COLO668 (cell line): Measurements from ENCODE around the gene LRRC25.
A peak's percentile ranks its signal among the peaks of the same experiment; 100 is the strongest.

Source experiments
- DNase-seq: peaks from one replicate; lab custom pipeline; 2025; ENCODE audit not compliant: unreplicated experiment; lab: John Stamatoyannopoulos, UW

LRRC25 gene

GRCh38 chr19:18435842-18436670 is 38.6 kb upstream of the LRRC25 start:
- no peak for DNase-seq

- no peak for DNase-seq
Measured at GRCh38 chr19:18435178-18435841, 37.9 kb upstream of the LRRC25 start.

- DNase-seq, result no peak
Measured at GRCh38 chr19:18434411-18435175, 37.2 kb upstream of the LRRC25 start.

- DNase-seq, result no peak
Measured at GRCh38 chr19:18433735-18434398, 36.4 kb upstream of the LRRC25 start.

GRCh38 chr19:18433015-18433691 is 35.7 kb upstream of the LRRC25 start:
- DNase-seq, result no peak

GRCh38 chr19:18432275-18433014 is 35.0 kb upstream of the LRRC25 start:
- no peak for DNase-seq

- no peak for DNase-seq
Measured at GRCh38 chr19:18431351-18432197, 34.2 kb upstream of the LRRC25 start.

GRCh38 chr19:18430417-18431144 is 33.2 kb upstream of the LRRC25 start:
- no peak for DNase-seq

- DNase-seq, result no peak
Measured at GRCh38 chr19:18429717-18430416, 32.4 kb upstream of the LRRC25 start.

- DNase-seq, result peak; percentile 93
Measured at GRCh38 chr19:18428787-18429674, 31.6 kb upstream of the LRRC25 start.

GRCh38 chr19:18428173-18428786 is 30.9 kb upstream of the LRRC25 start:
- DNase-seq, result no peak

GRCh38 chr19:18427743-18428113 is 30.3 kb upstream of the LRRC25 start:
- no peak for DNase-seq

GRCh38 chr19:18427080-18427742 is 29.8 kb upstream of the LRRC25 start:
- no peak for DNase-seq

GRCh38 chr19:18426416-18426767 is 29.0 kb upstream of the LRRC25 start:
- DNase-seq, result no peak

GRCh38 chr19:18425515-18426415 is 28.3 kb upstream of the LRRC25 start:
- DNase-seq, result no peak
